ENCODE measurements around the gene CAMKV.

CAMKV gene

GRCh38 chr3:49896345-49896744, 26.6 kb upstream of the CAMKV start:
- Histone ChIP-seq H2AFZ (ENCODE audit: low read depth, low read length, severe bottlenecking) (no peak overlapping the region), H3K9me3 (ENCODE audit: insufficient read depth, low read length) (no peaks in the 10 kb centered on the region), H3K9ac (ENCODE audit: low read length) (no peak overlapping the region), H3K36me3 (ENCODE audit: low read length) (no peaks in the 10 kb centered on the region), H3F3A (ENCODE audit: insufficient read depth) (no peaks in the 10 kb centered on the region), H4K20me1 (ENCODE audit: low read depth, low read length) (no peaks in the 10 kb centered on the region), H3K79me2 (ENCODE audit: insufficient read depth, low read length) (no peaks in the 10 kb centered on the region), H3K4me2 (ENCODE audit: low read depth, low read length, poor library complexity, severe bottlenecking) (no peak overlapping the region), H3K27ac (ENCODE audit: low read depth, low read length) (no peak overlapping the region), H3K4me3 (ENCODE audit: insufficient read depth, low read length, poor library complexity, severe bottlenecking) (no peak overlapping the region), H3K9me2 (replicated peaks; ENCODE audit: insufficient read depth, low read length) (no peaks in the 10 kb centered on the region), H3K27me3 (ENCODE audit: low read length) (no peaks in the 10 kb centered on the region)
- TF ChIP-seq CTCF (IDR thresholded peaks at IDR 0.05; ENCODE audit: insufficient read depth, low read length, poor library complexity, severe bottlenecking) (no peak), EZH2phosphoT487 (conservative IDR thresholded peaks at IDR 0.05; ENCODE audit: low read length) (no peak)

GRCh38 chr3:49895791-49896190, 26.1 kb upstream of the CAMKV start:
- Histone ChIP-seq H3K36me3 (ENCODE audit: low read length) (no peaks in the 10 kb centered on the region), H4K20me1 (ENCODE audit: low read depth, low read length) (no peaks in the 10 kb centered on the region), H3K9me3 (ENCODE audit: insufficient read depth, low read length) (no peaks in the 10 kb centered on the region), H3K27ac (ENCODE audit: low read depth, low read length) (no peak overlapping the region), H3K27me3 (ENCODE audit: low read length) (no peaks in the 10 kb centered on the region), H3K9ac (ENCODE audit: low read length) (no peak overlapping the region), H3K9me2 (replicated peaks; ENCODE audit: insufficient read depth, low read length) (no peaks in the 10 kb centered on the region), H2AFZ (ENCODE audit: low read depth, low read length, severe bottlenecking) (no peak overlapping the region), H3K4me2 (ENCODE audit: low read depth, low read length, poor library complexity, severe bottlenecking) (no peak overlapping the region), H3K4me3 (ENCODE audit: insufficient read depth, low read length, poor library complexity, severe bottlenecking) (no peak overlapping the region), H3K79me2 (ENCODE audit: insufficient read depth, low read length) (no peaks in the 10 kb centered on the region), H3F3A (ENCODE audit: insufficient read depth) (no peaks in the 10 kb centered on the region)
- TF ChIP-seq CTCF (IDR thresholded peaks at IDR 0.05; ENCODE audit: insufficient read depth, low read length, poor library complexity, severe bottlenecking) = no peak

- Histone ChIP-seq H3K9ac (ENCODE audit: low read length) (no peak overlapping the region), H3K4me3 (ENCODE audit: insufficient read depth, low read length, poor library complexity, severe bottlenecking) (no peak overlapping the region), H2AFZ (ENCODE audit: low read depth, low read length, severe bottlenecking) (no peak overlapping the region), H3K9me2 (replicated peaks; ENCODE audit: insufficient read depth, low read length) (no peaks in the 10 kb centered on the region), H3K36me3 (ENCODE audit: low read length) (no peaks in the 10 kb centered on the region), H3K27me3 (ENCODE audit: low read length) (no peaks in the 10 kb centered on the region), H4K20me1 (ENCODE audit: low read depth, low read length) (no peaks in the 10 kb centered on the region), H3F3A (ENCODE audit: insufficient read depth) (no peaks in the 10 kb centered on the region), H3K9me3 (ENCODE audit: insufficient read depth, low read length) (no peaks in the 10 kb centered on the region), H3K27ac (ENCODE audit: low read depth, low read length) (no peak overlapping the region), H3K79me2 (ENCODE audit: insufficient read depth, low read length) (no peaks in the 10 kb centered on the region), H3K4me2 (ENCODE audit: low read depth, low read length, poor library complexity, severe bottlenecking) (no peak overlapping the region)
- TF ChIP-seq EZH2phosphoT487 (conservative IDR thresholded peaks at IDR 0.05; ENCODE audit: low read length) = no peak
- no peak for TF ChIP-seq CTCF (IDR thresholded peaks at IDR 0.05; ENCODE audit: insufficient read depth, low read length, poor library complexity, severe bottlenecking)
These were observed 19.6 kb upstream of the CAMKV start for GRCh38 chr3:49889296-49889695.

GRCh38 chr3:49886922-49887265, 17.2 kb upstream of the CAMKV start:
- Histone ChIP-seq H3K4me2 (ENCODE audit: low read depth, low read length, poor library complexity, severe bottlenecking) (no peak overlapping the region), H2AFZ (ENCODE audit: low read depth, low read length, severe bottlenecking) (no peak overlapping the region), H3K27ac (ENCODE audit: low read depth, low read length) (no peak overlapping the region), H3K79me2 (ENCODE audit: insufficient read depth, low read length) (no peaks in the 10 kb centered on the region), H3K4me3 (ENCODE audit: insufficient read depth, low read length, poor library complexity, severe bottlenecking) (no peak overlapping the region), H3K9ac (ENCODE audit: low read length) (no peak overlapping the region), H3K9me3 (ENCODE audit: insufficient read depth, low read length) (no peaks in the 10 kb centered on the region), H3K36me3 (ENCODE audit: low read length) (no peaks in the 10 kb centered on the region), H3K9me2 (replicated peaks; ENCODE audit: insufficient read depth, low read length) (no peaks in the 10 kb centered on the region), H4K20me1 (ENCODE audit: low read depth, low read length) (no peaks in the 10 kb centered on the region), H3K27me3 (ENCODE audit: low read length) (no peaks in the 10 kb centered on the region), H3F3A (ENCODE audit: insufficient read depth) (no peaks in the 10 kb centered on the region)
- TF ChIP-seq EZH2phosphoT487 (conservative IDR thresholded peaks at IDR 0.05; ENCODE audit: low read length) = no peak
- TF ChIP-seq CTCF (IDR thresholded peaks at IDR 0.05; ENCODE audit: insufficient read depth, low read length, poor library complexity, severe bottlenecking) = no peak
